Left renal pelvis (tissue), 4 donors: ENCODE results near the gene FAM76A. TPM values are rescaled to one million over a fixed set of nuclear protein-coding genes. Genes with fewer than 3 reads are reported as not detected.

Experiments used
- DNase-seq, 4 donors: peaks; one replicate each; pipeline ENCODE4 v3.0.0-alpha.2; 2013; ENCODE audit warnings: low read depth in 4 of 4, low spot score in 3 of 4
- polyA plus RNA-seq, 4 donors: library from polyadenylated mRNA; unstranded; fragments of 120-200 nt; gene quantifications; one replicate each; pipeline ENCODE4 v1.2.1, GENCODE V29; 2013; ENCODE audit not compliant: insufficient read length in 4 of 4

The FAM76A gene
- polyA plus RNA-seq, 4 donors = 11.9 to 16.7 (median 14.5) TPM

DNA sequence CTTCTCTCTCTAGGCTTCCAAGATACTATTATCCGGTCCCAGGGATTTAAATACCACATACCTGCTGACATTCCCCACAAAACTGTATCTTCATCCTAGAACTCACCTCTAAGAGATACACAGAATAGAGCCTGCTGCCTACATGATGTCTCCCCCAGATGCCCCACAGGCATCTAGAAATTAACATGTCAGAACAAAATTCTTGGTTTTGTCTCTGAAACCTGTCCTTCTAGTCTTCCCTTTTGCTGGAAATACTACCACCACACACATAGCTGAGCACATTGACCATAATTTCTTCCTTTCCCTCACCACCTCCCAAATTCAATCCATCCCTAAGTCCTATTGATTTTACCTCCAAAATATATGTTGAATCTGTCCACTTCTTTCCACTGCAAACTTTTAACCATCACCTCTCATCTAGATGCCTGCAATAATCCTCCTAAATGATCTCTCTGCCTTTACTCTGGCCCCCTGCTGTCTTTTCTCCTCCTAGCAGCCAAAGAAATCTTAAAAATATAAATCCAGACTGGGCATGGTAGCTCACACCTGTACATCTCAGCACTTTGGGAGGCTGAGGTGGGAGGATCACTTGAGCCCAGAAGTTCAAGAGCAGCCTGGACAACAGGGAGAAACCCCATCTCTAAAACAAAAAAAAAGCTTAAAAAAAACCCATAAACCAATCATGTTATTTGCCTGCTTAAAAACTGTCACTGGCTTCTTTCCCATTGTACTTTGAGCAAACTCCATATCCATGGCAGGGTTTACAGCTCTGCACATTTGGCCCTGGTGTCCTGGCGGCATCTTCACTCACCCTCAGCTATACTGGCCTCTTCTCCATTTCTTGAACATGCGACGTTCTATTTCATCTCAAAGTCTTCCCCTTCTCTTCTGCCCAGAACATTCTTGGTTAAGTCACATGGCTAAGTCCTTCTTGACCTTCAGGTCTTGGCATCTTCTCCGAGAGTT lies 6.2 kb upstream of the FAM76A start:
- DNase-seq = no peak

DNA sequence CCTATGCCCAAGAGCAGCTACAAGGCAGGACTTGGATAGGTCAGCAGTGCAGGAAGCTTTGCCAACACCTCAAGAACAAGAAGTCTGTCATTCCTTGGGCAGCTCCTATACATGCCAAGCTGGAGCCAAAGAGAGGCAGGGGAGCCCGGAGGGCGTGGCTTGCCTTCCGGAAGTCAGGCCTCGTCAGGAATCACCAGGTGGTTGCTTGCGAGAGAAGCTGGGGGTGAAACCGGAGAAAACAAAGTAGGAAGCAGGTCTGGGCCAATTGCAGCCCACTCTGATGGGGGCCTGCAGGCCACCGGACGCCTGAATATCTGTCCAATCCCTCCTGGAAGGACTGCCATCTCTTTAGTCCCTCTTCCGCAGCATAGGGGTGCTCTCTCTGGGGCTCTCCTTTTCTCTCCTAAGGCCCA lies 794 bp upstream of the FAM76A start:
- DNase-seq = peak; percentile 14 to 20 (median 18)

DNA sequence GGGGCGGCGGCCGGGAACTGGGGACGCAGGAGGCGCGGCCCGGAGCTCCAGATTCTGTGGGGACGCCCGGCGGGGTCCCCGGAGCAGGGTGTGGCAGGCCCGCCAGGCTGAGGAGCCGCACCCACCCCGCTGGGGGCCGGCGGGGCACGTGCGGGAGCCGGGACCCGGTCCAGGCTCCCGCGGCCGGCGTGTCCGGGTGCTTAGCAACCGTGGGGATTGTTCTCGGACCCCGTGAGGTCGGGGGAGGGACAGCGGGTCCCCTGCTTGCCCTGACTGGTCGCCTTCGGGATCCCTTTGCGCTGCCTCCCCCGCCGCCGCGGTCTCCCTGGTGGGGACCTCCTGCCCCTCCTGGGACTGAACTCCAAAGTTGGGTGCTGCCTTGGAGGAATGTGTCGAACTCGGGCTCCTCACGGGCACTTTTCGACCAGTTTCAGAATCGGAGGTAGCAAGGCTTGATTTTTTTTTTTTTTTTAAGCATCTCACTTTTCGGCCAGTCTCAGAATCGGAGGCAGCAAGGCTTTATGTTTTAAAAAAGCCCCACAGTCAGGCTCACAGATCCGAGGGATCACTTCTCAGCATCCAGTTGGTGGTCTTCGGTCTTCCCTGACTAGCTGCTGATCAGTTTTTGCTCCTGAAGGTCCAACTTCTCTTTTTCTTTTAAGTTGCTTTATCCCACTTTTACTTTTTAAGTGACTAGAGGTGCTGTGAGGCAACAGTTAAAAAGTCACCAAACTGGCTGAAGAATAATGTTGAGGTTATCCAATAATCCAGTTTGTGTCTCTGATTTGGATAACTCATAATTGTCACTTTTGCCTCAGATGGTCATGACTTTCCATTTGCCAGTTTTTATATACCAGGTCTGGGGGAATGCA lies 648 bp downstream of the FAM76A start:
- DNase-seq = peak; percentile 16 to 34 (median 28)

DNA sequence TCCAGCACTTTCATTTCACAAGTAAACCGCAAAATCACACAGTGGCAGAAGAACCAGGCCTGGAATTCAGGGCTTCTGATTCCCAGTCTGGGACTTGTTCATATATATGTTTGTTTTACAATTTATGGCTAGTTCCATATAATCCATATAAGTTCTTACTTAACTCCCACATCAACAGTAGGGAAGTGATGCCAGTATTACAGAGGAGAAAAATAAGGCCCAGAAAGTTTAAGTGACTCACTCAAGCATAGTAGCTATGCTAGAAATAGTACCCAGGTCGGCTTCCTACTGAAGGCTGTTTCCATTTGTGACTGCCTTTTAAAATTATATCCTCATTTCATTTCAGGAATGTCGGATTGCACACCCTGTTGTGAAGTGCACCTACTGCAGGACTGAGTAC lies 1.4 kb downstream of the FAM76A start:
- DNase-seq = no peak

DNA sequence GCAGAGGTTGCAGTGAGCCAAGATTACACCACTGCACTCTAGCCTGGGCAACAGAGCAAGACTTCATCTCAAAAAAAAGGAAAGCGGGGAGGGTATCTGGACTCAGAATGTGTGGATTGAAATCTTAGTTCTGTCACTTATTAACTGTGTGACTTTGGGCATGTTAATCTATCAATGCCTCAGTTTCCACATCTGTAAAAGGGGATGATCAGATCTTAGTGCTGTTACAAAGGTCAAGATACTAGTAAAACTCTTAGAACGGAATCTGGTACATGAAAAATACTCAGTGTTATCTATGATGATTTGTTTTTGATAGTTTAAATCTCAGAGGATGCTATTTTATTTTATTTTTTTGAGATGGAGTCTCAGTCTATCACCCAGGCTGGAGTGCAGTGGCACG lies 10.5 kb downstream of the FAM76A start:
- DNase-seq = no peak

DNA sequence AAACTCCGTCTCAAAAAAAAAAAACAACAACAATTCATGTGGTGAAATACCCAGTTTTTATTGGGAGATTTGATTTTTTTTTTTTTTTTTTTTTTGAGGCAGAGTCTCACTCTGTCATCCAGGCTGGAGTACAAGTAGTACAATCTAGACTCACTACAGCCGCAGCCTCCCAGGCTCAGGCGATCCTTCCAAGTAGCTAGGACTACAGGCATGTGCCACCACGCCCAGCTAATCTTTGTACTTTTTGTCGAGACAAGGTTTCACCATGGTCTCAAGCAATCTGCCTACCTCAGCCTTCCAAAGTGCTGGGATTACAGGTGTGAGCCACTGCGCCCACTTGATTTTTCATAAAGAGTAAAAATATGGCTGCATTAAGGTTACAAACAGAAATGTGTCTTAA lies 15.4 kb downstream of the FAM76A start:
- no peak for DNase-seq

DNA sequence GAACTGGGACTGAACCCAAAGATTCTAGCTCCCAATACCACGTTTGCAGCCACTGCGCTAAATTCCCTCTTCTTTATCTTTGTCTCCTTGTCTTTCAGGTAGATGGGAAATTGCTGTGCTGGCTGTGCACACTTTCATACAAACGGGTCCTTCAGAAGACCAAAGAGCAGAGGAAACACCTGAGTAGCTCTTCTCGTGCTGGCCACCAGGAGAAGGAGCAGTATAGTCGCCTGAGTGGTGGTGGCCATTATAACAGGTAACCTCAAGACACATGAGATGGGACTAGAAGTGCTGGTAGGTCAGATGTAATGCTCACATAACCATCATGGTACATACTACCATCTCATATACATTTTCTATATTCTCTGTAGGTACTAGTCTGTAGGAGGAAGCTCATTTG lies 18.8 kb downstream of the FAM76A start:
- no peak for DNase-seq

DNA sequence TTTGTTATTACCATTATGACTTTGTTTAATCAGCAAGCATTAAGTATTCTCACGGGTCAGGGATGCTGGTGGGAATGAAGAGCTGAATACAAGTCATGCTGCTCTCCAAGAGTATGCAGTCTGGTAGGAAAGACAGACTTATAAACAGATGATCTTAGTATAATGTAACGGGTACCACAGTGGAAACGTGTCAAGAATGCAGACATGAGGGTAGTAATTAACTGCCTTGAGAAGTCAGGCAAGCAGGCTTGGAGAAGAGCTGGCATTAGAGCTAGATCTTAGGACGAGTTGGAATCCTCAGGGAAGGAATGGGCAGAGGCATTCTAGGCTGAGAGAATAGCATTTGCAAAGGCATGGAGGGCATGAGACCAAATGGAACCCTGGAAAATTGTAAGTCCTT lies 19.7 kb downstream of the FAM76A start:
- no peak for DNase-seq

DNA sequence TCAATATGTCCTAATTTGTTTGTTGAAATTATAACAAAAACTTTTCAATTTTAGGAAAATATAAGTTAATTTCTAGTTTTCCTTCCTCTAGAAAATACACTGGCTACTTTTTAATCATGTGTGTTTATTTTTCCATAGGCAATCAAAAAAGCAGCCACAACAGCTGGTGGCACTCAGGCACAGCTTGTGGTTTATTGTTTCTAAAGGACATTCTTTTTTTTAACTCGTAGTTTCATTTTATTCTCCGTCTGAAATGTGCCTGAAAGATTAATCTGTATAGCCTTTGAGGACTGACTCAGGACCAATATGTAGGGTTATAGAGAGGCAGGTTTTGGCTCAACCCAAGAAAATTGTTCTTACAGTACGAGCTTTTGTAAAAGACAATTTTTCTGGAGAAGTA lies 26.6 kb downstream of the FAM76A start:
- peak in 1 of 4 donors; percentile 45 for DNase-seq

DNA sequence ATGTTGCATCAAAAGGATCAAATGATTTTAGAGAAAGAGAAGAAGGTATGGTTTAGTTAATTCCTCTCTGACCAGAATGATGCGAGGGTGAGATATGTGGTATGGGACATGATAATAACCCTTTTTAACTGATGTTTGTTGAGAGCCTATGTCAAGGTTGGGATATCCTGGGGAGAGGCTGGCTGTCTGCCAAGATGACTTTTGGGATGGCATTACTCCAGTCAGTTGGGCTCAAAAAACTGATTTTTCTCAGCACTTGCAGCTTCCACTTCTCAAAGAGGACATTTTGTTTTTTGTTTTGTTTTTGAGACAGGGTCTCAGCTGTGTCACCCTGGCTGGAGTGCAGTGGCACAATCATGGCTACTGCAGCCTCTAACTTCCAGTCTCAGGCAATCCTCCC lies 29.5 kb downstream of the FAM76A start:
- no peak for DNase-seq

DNA sequence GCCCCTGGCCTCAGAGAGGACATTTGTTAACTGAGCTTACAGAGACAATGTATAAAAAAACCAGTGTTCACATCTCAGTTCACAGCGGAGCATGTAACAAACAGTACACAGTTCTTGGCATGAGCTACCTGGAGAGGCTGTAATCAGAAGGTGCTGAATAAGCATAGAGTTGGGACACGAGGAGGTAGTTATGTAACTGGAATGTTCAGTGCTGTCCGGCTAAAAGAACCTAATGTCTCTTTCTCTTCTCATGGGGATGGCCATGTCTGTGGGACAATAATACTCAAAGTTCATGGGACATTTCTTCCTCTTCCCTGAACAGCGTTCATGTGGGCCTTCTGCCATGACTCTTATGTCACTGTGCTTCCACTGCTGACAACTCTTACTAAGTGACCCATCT lies 30.1 kb downstream of the FAM76A start:
- no peak for DNase-seq

DNA sequence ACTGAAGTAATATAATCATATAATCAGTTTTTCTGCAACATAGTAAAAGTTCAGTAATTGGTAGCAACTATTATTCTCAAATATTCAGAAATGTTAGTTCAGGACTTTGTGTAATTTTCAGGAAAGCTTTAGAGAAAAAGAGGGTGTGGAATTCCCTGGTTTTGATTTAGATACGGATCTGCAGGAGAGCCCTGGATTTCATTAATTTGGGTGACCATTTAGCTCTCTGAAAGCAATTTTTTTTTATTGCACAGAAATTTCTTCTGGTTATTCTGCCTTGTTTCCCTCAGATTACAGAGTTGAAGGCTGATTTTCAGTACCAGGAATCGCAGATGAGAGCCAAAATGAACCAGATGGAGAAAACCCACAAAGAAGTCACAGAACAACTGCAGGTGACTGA lies 33.5 kb downstream of the FAM76A start:
- no peak for DNase-seq

DNA sequence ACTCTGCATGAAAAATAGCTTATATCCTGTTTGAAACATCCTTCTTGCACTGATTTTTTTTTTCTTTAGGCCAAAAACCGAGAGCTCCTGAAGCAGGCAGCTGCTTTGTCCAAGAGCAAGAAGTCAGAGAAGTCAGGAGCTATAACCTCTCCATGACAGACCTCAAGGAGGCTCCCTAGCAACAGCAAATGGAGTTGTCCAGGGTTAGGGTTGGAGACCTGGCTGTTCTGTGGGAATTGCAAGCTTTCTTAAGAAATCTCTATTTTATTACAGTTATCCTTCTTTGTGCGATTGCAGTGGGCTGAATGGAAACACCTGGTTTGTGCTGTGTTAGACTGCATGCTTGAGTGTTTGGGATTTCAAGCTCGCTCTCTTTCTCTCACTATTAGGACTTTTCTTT lies 34.7 kb downstream of the FAM76A start:
- DNase-seq = no peak

DNA sequence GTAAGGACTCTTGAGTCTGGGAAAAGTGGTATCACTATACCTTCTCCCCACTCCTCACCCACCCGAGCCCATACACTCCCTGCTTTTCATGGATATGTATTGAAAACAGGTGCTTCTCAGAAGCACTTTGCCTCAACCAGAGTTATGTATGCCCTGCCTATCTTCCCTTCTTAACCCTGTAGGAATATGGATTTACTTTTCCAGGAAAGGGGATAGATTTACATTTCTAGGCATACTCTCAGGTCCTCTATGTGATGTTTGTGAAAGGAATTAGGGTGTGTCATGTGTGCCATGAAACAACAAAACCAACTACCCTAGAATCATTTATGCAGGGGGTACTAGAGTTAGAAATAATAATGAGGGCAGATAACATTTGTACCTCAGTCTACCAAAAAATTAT lies 36.3 kb downstream of the FAM76A start:
- DNase-seq = no peak

DNA sequence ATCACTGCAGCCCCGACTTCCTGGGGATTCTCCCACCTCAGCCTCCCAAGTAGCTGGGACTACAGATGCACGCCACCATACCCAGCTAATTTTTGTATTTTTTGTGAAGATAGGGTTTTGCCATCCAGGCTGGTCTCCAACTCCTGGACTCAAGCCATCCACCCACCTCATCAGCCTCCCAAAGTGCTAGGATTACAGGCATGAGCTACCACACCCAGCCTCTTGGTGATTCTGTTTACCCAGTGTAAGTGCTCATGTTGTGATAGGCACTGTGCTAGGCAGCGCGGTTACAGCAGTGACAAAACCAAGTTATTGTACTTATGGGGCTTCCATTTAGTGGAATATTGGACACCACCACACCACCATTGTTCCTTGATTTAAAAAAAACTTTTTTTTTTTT lies 37.6 kb downstream of the FAM76A start:
- no peak for DNase-seq

DNA sequence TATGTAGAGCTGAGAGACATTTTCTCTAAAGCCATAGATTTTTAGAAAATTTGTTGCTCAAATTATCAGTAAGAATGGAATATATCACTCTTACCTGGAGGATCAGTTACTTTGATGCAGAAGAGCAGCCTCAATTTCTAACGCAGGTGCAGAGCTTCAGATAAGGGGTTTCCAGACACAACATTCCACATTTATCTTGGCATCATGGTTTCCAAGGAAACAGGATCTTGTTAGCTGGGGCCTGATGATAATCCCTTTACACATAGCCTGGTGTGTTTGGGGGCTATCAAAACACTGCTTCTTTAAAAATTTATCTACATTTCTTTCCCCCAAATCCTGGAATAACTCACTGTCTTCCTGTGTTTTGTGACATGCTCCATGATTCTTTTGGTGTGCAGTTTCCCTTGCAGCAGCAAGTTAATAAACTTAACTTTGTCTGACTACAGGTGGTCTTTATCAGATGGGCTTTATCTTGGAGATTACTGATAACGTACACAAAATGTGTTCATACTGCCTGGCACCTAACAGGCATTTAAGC lies 44.6 kb downstream of the FAM76A start:
- DNase-seq = no peak

DNA sequence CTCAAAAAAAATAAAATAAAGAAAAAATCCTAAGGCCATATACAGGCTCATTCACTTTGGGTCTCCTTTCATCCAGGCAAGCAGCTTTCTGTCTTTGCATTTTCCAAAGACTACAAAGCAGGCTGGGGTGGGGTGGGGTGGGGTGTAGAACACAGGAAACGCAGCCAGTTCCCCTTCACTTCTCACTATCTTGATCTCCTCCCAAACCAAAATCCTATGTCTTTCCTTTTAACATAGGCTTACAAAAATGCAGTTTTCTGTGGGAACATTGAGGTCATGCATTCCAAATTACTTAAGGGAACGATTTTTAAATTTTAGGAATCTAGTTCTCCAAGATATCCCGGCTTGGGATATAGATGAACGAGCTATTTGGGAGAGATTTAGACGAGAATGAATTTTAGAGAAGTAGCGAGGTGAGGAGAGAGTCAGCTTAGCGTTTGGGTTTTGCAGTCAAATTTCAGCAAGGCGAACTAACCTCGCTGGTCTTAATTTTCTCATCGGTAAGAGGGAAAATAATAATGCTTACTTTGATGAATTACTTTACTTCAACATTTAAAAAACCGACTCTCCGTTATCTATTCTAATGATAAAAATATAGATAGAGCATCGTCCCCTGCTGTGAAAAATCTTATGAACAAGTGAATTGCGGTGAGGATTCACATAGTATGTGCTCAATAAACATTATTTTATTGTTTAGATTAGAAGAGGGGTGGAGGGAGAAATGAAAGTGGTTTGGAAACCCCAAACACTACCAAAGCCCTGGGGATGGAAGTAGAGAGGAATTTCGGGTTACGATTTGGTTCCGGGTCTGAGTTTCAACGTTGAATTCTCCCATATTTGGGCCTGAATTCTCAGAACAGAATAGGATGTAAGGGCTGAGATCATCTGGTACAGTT lies 46.5 kb downstream of the FAM76A start:
- DNase-seq = no peak

DNA sequence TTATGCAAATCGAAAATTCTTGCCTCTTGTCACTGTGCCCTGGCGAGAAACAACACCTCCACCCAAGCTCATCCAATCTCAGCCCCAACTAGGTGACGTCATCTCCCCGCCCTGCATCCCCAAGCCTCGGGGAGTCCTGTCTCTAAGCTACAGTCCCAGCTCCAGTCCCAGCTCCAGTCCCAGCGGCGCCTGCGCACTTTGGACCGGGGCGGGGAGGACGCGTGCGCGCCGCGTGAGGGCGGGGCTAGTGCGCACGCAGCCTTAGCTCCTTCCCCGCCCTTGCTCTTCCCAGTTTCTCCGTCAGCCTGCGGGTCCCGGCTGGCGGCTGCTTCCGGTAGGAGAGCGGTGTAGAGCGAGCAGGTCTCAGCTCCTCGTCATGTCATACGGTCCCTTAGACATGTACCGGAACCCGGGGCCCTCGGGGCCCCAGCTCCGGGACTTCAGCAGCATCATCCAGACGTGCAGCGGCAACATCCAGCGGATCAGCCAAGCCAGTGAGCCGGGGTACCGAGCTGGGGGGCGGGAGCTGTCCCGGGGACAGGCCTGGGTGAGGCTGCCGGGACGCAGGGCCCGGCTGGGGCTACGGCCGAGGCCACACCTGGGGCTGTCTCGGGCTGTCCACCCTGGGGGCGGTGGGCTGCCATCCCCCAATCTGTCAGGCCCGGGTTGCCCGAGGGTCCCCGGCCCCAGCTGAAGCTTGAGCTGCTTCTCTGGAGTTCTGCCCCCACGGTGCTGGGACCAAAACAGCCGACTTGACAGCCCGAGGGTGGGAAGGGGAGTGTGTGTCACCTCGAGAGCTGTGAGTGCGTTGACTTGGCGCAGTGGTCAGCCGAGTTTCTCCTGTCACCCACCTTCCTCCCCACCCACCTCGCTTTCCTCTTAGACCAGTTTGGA lies 47.4 kb downstream of the FAM76A start, which contains the start of gene STX12:
Gene STX12 (plus strand): TSS at position 288 of the 894 bp plus-strand sequence. CDS start 89 bp downstream, at position 377.
- DNase-seq = peak; percentile 95 to 97 (median 97)

DNA sequence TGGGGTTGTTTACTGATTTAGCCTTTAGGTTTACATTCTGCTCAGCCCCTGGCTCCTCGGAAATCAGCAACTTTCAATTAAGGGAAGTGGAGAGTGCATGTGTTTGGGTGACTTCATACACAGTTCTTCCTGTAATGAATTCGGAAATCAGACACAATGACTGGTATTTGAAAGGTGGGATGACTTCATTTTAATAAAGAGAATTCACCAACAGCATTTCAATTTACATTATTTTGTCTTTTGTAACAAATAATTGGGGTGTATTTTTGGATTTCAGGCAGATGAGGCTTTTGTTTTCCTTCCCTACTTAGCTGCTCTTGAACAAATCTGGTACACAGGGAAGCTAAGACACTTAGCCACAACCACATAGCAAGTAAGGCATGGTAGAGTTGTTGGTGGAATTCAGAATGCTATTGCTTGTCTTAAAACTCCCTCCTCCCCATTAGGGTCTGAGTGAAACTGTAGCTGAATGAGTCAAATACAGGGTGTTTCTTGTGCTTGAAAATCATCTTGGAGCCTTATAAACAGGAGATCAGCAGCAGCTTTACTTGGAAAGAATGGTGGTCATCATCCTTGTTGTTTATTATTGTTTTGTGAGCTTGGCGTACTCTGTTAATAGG lies 48.2 kb downstream of the FAM76A start:
- DNase-seq = no peak
